Measurements from ENCODE around the gene PTGES2. TPM values are rescaled to one million over a fixed set of nuclear protein-coding genes. Genes with fewer than 3 reads are reported as not detected.

PTGES2 gene
- total and polyA plus RNA-seq, 9 of the 15 experiments (the other 6 are each of a cell fraction or from before 2014, with no cell fraction given) = 2.4 to 196 (median 90.1) TPM

DNA sequence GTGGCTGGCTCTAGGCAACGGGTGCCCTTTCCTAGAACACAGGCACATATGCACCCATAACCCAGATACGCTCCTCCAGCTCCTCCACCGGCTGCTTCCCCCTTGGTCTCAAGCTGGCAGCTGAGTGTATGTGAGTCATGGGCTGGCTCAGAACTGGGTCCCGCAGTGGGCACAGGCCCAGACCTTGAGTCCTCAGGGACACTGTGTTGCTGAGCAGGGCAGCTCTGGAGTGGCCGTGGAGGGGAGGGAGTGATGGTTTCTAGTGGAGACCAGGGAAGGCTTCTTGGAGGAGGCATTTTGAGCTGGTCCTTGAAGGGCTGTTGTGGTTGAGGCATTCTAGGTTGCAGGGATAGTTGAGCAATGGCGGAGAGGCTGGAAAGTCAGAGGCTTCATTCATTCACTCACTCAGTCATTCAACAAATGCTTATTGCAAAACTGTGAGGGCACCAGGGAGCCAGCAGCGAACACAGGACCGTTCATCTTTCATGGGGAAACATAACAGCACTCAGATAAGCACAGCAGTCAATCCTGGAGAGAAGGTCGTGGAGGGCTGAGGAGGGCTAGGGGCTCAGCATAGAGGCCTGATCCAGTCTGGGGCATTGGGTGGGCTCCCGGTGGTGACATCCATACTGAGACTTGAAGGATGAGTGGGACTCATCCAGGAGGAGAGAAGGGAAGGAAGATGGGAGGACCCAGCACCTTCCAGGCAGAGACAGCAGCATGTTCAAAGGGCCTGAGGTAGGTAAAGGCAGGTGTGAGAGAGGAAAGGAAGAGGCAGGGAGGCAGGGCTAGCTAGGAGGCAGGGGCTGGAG is 34.9 kb upstream of the PTGES2 start (continued):
- TF ChIP-seq FOXK2 (conservative IDR thresholded peaks at IDR 0.05 in 1 of 2, IDR thresholded peaks at IDR 0.05 in 1 of 2; ENCODE audit: low read depth in 2 of 2) = no peak
- TF ChIP-seq SUPT5H (IDR thresholded peaks at IDR 0.05) = peak; percentile 49; the same call in 1 of the 2 replicates
- TF ChIP-seq POLR2AphosphoS5 (IDR thresholded peaks at IDR 0.05; ENCODE audit: control insufficient read depth, insufficient read depth, low read depth, low read length) = peak; percentile 16
- TF ChIP-seq RBFOX2 (IDR thresholded peaks at IDR 0.05; ENCODE audit: low read depth, low read length) = peak; percentile 35; the same call in 1 of the 2 replicates
- TF ChIP-seq, protein P1, sequence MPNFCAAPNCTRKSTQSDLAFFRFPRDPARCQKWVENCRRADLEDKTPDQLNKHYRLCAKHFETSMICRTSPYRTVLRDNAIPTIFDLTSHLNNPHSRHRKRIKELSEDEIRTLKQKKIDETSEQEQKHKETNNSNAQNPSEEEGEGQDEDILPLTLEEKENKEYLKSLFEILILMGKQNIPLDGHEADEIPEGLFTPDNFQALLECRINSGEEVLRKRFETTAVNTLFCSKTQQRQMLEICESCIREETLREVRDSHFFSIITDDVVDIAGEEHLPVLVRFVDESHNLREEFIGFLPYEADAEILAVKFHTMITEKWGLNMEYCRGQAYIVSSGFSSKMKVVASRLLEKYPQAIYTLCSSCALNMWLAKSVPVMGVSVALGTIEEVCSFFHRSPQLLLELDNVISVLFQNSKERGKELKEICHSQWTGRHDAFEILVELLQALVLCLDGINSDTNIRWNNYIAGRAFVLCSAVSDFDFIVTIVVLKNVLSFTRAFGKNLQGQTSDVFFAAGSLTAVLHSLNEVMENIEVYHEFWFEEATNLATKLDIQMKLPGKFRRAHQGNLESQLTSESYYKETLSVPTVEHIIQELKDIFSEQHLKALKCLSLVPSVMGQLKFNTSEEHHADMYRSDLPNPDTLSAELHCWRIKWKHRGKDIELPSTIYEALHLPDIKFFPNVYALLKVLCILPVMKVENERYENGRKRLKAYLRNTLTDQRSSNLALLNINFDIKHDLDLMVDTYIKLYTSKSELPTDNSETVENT (CRISPR knock-in tag; IDR thresholded peaks at IDR 0.05) = 0 out of 2 replicates have a peak, but pooled peaks have one; percentile 4
- TF ChIP-seq, protein P2, sequence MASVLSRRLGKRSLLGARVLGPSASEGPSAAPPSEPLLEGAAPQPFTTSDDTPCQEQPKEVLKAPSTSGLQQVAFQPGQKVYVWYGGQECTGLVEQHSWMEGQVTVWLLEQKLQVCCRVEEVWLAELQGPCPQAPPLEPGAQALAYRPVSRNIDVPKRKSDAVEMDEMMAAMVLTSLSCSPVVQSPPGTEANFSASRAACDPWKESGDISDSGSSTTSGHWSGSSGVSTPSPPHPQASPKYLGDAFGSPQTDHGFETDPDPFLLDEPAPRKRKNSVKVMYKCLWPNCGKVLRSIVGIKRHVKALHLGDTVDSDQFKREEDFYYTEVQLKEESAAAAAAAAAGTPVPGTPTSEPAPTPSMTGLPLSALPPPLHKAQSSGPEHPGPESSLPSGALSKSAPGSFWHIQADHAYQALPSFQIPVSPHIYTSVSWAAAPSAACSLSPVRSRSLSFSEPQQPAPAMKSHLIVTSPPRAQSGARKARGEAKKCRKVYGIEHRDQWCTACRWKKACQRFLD (CRISPR knock-in tag; IDR thresholded peaks at IDR 0.05) = no peak
- peak; percentile 17; the same call in 1 of the 2 replicates for TF ChIP-seq PML (IDR thresholded peaks at IDR 0.05; ENCODE audit: low read length)
